Measurements from ENCODE around the gene ZNF133.
"Not testable (repeated sequence)": the region's sequence is repeated elsewhere in the genome, so short reads cannot be mapped to it uniquely, and the experiment has no call there.

ZNF133 gene

DNA sequence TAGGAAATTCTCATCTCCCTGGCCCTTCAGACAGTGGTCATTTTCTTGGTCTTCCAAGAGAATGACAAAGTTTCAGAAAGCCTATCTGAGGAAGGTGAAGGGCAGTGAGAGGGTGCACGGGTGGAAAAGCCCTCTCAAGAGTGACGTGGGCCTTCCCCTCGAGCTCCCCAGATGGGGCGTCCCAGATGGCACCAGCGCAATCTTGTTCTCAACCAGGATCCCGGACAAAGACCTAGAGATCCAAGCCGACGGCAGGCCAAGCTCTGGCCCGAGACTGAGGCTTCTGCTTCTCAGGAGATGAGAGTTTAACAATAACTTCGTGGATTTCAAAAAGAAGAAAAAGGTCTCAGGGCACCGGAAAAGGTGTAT, 797 bp upstream of the ZNF133 start:
- no peak for DNase-seq

DNA sequence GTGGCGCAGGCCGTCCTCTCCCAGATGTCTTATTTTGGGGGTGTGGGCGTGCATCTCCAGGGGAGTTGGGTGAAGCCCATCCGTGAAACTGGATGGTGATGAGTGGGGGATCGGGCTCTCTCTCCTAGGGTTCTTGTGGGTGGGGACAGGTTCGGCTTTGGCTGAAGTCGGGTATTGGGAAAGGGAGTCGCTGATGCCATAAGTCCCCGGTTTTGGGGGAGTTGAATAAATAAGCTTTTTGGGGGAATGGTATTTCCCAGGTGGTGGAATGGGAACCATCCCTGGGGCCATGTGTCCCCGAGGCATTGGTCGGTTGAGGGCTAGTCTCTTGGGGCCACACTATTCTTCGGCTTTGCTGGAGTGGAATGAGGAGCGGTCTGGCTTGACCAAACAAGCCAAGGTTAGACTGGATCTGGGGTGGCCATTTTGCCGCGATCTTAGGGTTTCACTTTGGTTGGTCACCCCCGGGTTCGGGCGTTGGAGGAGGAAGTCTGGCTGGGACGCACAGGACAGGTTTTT, 481 bp downstream of the ZNF133 start:
- DNase-seq = no peak

DNA sequence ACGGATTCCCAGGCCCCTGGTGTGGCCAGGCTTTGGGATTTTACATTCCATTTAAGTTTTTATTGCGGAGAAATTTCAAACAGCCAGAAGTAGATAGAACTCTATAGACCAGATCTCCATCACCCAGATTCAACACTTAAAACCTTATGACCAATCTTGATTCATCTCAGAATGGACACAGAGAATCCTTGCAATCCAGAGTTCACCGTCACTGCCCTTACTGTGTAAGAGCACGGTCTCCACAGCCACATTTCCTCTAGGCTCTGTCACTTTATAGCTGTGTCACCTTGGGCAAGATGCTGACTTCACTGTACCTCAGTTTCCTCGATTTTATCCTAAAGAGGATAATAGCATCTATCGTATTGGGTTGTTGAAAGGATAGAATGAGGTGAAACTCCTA, 979 bp downstream of the ZNF133 start:
- DNase-seq = no peak

DNA sequence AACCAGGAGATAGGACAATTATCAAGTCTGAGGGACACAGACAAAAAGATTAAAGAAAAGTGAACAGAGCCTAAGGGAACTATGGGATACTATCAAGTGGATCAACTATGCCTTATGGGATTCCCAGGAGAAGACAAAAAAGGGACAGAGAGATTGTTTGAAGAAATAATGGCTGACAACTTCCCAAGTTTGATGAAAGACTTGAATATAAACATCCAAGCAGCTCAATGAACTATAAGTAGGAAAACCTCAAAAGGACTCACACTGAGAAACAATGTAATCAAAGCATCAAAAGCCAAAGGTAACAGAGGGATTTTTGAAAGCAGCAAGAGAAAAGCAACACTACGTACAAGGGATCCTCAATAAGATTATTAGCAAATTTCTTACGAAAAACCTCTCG, 11.0 kb downstream of the ZNF133 start:
- no peak for DNase-seq

DNA sequence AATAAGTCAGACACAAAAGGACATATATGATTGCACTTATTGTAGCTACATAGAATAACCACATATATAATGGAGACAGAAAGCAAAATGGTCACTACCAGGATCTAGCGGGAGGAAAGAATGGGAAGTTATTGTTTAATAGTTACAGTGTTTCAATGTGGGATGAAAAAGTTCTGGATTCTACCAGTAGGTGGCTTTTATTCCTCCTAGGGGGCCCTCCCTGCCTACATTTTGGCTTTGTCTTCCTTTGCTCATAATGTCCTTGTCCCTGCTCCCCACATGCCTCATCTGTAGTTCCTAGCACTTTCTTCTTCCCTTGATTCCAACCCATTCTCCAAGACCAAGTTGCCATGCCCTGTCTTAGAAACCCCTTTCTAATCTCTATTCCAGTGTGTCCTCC, 16.3 kb downstream of the ZNF133 start:
- DNase-seq = no peak

DNA sequence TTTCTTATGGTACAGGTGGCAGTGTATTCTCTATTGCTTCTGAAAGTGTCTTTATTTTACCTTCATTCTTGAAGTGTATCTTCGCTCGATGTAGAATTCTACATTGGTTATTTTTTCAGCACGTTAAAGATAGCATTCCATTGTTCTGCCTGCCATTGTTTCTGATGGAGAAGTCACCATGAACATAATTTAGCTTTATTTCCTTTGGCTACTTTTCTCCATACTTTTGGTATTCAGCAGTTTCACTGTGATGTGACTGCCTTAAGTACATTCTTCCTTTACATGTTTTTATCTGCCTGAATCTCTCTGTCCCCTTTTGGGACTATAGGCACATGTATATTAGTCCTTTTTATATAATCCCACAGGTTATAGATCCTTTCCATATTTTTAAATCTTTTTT, 19.0 kb downstream of the ZNF133 start:
- no peak for DNase-seq

DNA sequence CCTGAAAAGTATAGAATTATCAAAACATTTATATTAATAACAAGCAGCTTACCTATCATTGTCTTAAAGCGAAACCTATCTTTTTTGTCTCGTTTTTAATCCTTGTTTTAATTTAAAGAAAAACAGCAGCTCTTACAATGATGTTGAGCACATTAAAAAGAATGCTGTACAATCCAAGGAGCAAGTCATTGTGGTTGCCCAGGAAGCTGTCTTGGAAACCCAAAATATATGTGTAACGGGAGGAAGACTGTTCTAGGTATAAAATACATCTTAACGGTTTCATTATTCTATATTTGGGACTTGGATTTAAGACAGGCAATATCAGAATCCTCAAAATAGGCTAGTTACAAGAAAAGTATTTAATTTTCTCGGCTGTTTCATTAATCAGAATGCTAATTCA, 21.7 kb downstream of the ZNF133 start:
- no peak for DNase-seq

DNA sequence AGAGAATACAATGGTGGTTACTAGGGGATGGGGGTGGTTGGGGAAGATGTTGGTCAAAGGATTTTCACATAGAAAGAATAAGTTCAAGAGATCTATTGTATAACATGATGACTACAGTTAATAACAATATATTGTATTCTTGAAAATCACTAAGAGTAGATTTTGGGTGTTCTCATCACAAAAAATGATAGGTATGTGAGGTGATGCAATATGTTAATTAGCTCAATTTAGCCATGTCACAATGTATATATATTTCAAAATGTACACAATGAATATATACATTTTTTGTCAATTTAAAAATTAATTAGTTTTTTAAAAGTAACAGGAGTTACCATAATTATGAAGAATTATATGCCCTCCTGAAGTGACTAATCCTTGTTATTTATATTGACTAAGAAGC, 22.3 kb downstream of the ZNF133 start:
- DNase-seq = no peak

DNA sequence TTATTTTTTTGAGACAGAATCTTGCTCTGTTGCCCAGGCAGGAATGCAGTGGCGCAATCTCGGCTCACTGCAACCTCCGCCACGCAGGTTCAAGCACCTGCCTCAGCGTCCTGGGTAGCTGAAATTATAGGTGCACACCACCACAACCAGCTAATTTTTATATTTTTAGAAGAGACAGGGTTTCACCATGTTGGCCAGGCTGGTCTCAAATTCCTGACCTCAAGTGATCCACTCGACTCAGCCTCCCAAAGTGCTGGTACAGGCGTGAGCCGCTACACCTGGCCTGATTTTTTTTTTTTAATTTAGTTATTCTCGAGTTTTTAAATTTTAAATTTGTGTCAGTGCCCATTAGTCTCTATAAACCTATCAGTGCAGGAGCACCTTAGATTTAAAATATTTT, 24.4 kb downstream of the ZNF133 start:
- DNase-seq = no peak

DNA sequence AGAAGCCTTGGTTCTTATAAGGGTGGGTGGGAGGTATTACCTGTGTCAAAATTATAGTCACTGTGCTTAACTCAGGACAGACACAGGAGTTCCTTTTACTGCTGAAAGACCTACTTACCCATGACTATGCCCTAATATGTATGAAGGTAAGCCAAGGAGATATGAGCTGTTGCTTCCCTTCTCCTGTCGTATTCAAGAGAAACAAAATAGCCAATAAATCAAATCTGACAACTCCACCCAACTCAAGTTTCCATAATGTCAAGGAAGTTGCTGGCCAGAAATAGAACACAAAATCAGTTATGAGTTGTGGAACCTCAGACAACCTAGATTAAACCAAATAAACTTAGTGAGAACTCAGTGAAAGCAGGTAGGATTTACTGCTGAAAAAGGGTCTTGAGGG, 25.1 kb downstream of the ZNF133 start:
- no peak for DNase-seq

DNA sequence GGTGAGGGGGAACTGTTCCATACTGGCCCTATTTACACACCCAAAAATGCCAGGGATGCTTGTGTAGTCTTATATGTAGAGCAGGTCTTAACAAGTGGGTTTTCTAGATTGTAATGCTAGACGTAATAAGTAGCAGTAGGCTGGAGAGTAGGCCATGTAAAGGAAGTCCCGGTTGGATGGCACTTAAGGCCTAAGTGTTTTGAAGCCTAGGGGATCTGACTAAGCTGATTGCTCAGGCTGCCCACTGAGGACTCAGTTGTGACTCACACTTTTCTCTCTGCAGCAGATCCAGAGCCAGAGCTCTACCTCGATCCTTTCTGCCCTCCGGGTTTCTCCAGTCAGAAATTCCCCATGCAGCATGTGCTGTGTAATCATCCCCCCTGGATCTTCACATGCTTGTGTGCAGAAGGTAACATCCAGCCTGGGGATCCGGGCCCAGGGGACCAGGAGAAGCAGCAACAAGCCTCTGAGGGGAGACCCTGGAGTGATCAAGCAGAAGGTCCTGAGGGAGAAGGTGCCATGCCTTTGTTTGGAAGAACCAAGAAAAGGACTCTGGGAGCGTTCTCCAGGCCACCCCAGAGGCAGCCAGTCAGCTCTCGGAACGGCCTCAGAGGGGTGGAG, 26.6 kb downstream of the ZNF133 start:
- DNase-seq = no peak

DNA sequence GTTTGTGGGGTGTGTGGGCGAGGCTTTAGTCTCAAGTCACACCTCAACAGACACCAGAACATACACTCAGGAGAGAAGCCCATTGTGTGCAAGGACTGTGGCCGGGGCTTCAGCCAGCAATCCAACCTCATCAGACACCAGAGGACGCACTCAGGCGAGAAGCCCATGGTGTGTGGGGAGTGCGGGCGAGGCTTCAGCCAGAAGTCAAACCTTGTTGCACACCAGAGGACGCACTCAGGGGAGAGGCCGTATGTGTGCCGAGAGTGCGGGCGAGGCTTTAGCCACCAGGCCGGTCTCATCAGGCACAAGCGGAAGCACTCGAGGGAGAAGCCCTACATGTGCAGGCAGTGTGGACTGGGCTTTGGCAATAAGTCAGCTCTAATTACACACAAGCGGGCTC, 27.8 kb downstream of the ZNF133 start:
- DNase-seq = no peak

DNA sequence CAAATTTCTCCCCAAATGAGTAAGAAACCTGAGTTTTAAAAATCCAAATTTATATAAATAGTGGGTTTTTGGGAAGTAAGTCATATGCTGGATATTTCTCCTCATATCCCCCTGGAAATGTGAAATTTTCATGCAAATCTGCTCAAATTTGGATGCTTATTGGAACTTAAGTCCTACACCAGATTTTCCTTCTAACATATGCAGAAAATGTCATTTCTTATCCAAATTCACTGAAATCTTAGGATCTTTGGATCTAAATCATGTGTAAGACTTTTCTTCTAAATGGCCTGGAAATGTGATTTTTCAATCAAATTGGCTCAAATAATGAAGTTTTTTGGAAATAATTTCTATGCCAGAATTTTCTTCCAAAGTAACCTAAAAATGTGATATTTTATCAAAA, 33.0 kb downstream of the ZNF133 start:
- DNase-seq = no peak

DNA sequence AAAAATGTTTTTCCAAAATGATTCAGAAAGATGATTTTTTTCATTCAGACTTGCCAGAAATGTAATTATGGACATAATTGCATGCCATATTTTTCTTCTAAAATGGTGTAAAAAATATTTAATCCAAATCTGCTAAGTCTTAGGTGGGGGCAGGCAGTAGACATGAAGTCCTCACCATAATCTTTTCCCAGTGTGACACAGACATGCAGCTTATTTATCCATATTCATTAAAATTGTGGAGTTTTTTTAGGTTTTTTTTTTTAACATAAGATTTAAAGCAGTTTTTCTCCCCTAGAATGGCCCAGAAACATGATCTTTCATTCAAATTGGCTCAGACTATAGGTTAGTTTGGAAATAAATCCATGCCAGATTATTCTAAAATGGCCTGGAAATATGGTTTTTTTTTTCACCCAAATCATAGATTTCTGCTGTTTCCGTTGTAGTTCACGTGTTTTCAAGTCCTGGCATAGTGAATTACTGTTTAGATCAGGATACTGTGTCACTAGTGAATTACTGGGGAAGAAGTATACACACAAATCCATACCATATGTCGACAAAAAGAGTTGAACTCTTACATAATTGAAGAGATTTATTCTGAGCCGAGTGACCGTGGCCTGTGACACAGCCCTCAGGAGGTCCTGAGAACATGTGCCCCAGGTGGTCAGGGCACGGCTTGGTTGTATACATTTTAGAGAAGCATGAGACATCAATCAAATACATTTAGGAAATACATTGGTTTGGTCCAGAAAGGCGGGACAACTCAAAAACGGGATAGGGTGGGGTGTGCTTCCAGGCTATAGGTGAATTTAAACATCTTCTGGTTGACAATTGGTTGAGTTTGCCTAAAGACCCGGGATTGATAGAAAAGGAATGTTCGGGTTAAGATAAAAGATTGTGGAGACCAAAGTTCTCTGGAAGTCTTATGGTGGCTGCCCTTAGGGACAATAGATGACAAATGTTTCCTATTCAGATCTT, 33.9 kb downstream of the ZNF133 start:
- DNase-seq = no peak

DNA sequence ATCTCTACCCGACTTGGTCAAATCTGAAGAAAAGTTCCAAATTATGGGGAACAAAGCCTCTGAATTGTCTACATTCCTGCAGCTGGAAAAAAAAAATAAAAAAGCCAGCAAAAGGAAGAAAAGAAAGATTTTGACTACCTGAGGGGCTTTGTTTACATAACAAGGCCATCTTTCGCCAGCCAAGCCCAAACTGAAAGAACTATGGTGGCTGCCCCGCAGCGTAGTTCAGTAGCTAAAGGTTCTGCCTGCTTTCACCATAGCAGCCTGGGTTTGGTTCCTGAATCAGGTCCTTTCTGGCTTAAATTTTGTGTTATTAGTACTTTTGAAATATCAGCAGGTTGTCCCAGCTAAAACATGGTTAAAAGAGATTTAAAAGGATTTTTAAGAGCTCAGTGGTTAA, 35.4 kb downstream of the ZNF133 start:
- DNase-seq = no peak

DNA sequence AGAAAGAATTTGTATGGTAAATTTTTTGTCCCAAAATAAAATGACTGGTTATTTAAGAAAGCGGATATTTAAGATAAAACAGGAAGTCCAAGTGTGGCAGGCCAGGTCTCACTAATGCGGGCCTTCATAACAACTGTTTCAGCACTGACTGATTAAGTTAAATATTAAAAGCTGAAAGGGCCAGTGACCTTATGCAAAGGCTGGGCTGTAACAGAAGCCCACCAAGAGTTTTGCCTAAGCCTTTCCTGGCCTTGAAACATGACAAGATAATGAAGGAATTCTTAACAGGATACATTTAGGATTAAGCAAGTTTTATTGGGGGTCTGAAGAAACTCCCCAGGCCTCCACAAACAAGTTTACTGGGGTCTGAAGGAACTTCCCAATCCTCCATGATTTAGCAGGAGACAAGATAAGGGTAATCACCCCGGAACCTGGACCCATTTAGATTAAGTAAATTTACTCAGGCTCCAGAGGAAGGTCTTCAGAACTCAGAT, 36.3 kb downstream of the ZNF133 start:
- DNase-seq = no peak

DNA sequence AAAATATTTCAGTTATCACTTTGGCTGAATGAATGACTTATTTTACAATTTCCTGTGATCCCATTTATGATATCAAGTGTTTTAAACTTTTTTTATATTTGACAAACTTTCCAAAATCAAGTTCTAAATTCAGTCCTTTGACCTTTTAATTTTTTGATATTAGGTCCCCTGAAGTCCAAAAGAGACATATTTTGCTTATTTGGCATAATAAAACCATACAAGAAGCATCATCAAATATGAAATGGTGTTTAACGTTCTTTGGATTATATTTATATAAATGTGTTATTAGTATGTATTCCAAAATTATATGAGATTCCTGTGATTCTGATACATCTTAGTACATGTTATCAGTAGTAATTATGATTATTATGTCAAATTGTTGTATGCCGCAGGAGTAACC, 38.7 kb downstream of the ZNF133 start:
- DNase-seq = no peak

DNA sequence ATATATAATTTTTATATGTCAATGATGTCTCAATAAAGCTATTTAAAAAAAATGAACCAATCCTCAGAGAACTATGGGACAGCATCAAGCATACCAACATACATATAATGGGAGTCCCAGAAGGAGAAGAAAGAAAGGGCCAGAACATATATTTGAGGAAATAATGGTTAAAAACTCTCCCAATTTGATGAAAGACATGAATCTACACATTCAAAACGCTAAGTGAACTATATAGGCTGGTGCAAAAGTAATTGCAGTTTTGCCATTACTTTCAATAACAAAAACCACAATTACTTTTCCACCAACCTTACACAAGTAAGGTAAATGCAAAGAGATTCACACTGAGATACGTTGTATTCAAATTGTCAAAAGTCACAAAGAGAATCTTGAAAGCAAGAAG, 43.4 kb downstream of the ZNF133 start:
- no peak for DNase-seq

DNA sequence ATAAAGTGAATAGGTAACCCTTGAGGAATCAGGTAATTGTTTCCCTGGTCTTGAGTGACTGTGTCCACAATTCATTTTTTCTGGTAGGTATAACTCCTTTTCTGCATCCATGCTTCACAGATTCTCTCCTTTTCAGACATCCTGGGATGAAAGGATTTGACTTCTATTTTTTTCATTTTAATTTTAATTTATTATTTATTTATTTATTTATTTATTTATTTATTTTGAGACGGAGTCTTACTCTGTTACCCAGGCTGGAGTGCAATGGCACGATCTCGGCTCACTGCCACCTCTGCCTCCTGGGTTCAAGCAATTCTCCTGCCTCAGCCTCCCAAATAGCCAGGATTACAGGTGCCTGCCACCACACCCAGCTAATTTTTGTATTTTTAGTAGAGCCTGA, 61.4 kb downstream of the ZNF133 start:
- DNase-seq = not testable (repeated sequence)

DNA sequence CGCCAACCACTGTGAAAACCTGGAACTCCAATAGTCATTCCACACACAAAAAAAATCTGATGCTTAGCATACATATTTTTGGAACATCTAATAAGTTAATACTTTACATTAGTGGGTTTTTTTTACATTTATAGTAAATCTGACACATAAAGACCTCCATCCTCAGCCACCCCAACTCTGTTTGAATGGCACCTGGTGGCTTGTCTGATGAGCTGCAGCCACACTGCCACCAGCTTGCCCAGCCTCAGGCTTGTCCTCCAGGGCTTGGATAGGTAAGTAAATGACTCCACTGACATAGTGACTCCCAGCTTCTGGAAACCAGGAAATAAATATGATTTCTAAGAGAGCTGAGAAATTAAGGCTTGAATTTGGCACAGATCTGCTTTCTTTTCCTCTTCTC, 71.5 kb downstream of the ZNF133 start:
- no peak for DNase-seq

DNA sequence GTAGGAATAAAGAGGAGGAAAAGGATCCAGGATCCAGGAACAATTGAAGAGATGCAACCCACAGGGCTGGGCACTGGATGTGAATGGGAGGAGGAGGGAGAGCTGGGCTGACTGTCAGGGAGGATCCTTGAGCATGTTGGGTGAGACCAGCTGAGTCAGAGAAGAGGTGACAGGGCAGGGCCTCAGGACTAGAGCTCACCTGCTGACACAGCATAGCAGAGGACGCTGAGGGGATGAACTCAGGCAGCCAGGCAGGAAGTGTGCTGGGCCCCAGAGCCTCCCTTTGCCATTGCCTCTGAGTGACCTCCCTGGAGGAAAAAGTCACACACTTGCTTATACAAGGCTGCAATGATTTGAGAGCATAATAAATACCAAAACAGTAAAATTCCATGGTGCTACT, 72.3 kb downstream of the ZNF133 start:
- no peak for DNase-seq

DNA sequence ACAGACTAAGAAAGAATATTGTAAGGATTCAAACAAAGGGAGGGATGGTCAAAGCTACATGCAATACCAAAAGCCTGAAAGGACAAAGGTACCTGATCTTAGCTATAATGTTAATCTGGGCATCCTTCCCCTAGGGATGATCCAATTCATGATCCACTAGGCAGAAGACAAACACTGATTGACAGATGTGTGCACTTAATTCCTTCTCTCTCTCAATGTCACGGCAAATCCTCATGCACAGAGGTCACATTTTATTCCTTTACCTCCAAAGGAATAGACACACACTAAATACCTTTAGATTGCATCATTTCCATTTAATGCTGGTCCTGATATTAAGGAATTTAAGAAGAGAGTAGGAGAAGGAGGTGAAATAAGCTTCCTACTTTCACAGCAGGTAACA, 73.4 kb downstream of the ZNF133 start:
- DNase-seq = no peak

DNA sequence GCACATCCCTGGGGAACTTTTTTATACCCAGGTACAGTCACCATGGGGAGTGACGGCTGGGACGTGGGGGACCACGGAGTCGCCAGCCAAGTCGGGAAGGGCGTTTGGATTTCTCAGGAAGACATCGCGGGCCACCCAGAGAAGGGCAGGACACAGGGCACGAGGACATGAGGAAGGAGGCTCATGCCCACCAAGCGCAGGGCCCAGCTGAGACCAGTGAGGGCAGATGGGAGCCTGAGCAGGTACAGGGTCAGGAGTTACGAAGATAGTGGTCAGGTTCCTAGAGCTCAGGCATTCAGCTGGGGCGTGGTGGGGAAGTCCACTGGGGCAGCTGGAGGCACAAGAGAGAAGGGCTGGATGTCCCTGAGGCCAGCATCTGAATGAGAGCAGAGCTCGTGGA, 74.6 kb downstream of the ZNF133 start:
- DNase-seq = no peak

DNA sequence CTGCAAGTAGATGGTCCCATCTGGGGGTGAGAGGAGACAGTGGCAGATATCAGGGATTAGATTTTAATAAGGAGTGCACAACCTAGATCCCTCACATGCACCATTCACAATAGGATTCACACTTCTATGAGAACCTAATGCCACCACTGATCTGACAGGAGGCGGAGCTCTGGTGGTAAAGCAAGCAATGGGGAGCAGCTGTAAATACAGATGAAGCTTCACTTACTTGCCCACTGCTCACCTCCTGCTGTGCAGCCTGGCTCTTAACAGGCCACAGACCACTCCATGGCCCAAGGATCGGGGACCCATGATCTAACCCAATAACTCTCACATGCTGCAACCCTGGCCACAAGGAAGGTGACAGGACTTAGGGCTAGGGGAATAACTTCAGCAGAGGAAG, 75.4 kb downstream of the ZNF133 start:
- DNase-seq = no peak

Measured in NCI-H524 treated with DMSO at 0.1 percent for 48 hours (cell line).